PC-3 (cell line): ENCODE data around the gene ANKRD45.

ENCODE experiments used
- CTCF ChIP-seq: fragments of 300-600 bp; sonication (generic); conservative IDR thresholded peaks from 2 replicates; pipeline ENCODE4 v1.5.1; 2017; ENCODE audit warnings: antibody characterized with exemption, low read depth, mild to moderate bottlenecking, low read length
- EZH2 ChIP-seq: fragments of 300-600 bp; sonication (generic); IDR thresholded peaks from one replicate; pipeline ENCODE4 v1.6.1; 2017; ENCODE audit warnings: antibody characterized with exemption, mild to moderate bottlenecking, low read length; ENCODE audit not compliant: unreplicated experiment
- EZH2phosphoT487 ChIP-seq: fragments of 300-600 bp; sonication (generic); IDR thresholded peaks from 2 replicates; pipeline ENCODE4 v1.6.1; 2018; ENCODE audit warnings: mild to moderate bottlenecking, antibody characterized with exemption, low read length, borderline replicate concordance

GRCh38 chr1:173660306-173660705 is 9.3 kb downstream of the ANKRD45 start:
- TF ChIP-seq CTCF (no peak), EZH2 (no peak), EZH2phosphoT487 (no peak)
